ENCODE data around the gene TIPRL. TPM values are rescaled to one million over a fixed set of nuclear protein-coding genes. Genes with fewer than 3 reads are reported as not detected.
"Not testable (repeated sequence)": the region's sequence is repeated elsewhere in the genome, so short reads cannot be mapped to it uniquely, and the experiment has no call there.

TIPRL gene
- total RNA-seq, 2 donors from 2014 or later = 29.3 to 30.9 TPM

DNA sequence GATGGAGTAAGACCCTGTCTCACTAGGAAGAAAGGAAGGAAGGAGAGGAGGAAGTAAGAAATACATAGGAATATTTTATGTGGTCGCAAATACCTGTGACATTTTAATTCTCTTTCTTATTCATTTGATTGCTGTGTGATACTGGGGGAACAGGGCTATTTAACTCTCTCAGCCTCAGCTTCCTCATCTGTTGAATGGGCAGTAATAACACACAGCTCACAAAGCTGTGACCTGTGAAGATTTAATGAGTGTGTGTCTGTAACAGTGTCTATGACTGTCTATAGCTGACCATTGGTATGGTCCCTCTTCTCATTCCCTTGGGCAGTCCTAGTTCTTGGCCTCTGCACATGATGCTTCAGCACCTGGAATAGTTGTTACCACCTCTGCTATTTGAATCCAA is 28.5 kb upstream of the TIPRL start:
- no peaks in the 10 kb centered on the region for H3K36me3 ChIP-seq (ENCODE audit: control insufficient read depth, insufficient read depth, low read length)
- Mint-ChIP-seq H3K27me3 (ENCODE audit: insufficient read depth) (no peaks in the 10 kb centered on the region), H3K4me1 (peaks cover 9% of the 10 kb centered on the region), H3K27ac (no peak overlapping the region), H3K4me3 (no peak overlapping the region), H3K36me3 (ENCODE audit: low read depth) (no peaks in the 10 kb centered on the region), H3K9me3 (no peaks in the 10 kb centered on the region)
- H3K27ac ChIP-seq (ENCODE audit: low read depth, low read length) = no peak overlapping the region
- H3K4me3 ChIP-seq (ENCODE audit: low read length) = no peak overlapping the region
- DNase-seq = no peak
- WGBS, 2 experiments (ENCODE audit: insufficient coverage in 1 of 2, insufficient read length in 1 of 2) = 88% methylated on average over 1 of the region's 1 CpG; no CpG with 5 or more reads in 1 of the 2 experiments
- no peak overlapping the region for H3K9ac ChIP-seq (ENCODE audit: extremely low read depth, low read length, poor library complexity, severe bottlenecking)
- no peaks in the 10 kb centered on the region for H3K27me3 ChIP-seq (ENCODE audit: control insufficient read depth, insufficient read depth, low read length, poor library complexity, severe bottlenecking)
- TF ChIP-seq, protein P1, sequence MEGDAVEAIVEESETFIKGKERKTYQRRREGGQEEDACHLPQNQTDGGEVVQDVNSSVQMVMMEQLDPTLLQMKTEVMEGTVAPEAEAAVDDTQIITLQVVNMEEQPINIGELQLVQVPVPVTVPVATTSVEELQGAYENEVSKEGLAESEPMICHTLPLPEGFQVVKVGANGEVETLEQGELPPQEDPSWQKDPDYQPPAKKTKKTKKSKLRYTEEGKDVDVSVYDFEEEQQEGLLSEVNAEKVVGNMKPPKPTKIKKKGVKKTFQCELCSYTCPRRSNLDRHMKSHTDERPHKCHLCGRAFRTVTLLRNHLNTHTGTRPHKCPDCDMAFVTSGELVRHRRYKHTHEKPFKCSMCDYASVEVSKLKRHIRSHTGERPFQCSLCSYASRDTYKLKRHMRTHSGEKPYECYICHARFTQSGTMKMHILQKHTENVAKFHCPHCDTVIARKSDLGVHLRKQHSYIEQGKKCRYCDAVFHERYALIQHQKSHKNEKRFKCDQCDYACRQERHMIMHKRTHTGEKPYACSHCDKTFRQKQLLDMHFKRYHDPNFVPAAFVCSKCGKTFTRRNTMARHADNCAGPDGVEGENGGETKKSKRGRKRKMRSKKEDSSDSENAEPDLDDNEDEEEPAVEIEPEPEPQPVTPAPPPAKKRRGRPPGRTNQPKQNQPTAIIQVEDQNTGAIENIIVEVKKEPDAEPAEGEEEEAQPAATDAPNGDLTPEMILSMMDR (conservative IDR thresholded peaks at IDR 0.05) = no peak
- no peaks in the 10 kb centered on the region for H3K4me1 ChIP-seq (ENCODE audit: control insufficient read depth, insufficient read depth, low read length)
- no peaks in the 10 kb centered on the region for H3K9me3 ChIP-seq (ENCODE audit: control insufficient read depth, low read length)

DNA sequence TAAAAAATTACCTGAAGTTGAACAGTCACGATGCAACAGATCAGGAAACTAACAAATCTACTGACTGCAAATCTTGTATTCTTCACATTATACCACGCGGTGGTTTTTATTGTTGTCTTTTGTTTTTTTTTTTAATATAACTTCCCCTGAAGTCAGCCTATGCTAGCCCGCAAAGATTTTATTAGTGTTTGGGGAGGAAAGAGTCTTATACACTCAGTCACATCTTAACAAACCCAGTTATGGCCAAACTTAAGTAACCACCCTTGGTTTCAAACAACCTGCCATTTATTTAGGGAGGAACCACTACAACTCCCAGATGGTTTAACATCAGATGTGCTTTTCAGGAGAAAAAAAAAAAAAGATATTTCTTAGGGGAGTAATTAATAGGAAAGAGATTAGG is 26.8 kb upstream of the TIPRL start:
- WGBS, 2 experiments (ENCODE audit: insufficient coverage in 1 of 2, insufficient read length in 1 of 2) = 100% methylated on average over 1 of the region's 4 CpGs; no CpG with 5 or more reads in 1 of the 2 experiments
- TF ChIP-seq, protein P1 (conservative IDR thresholded peaks at IDR 0.05) = no peak
- Mint-ChIP-seq H3K27ac (no peak overlapping the region), H3K9me3 (peaks cover 4% of the 10 kb centered on the region), H3K4me3 (no peak overlapping the region), H3K27me3 (ENCODE audit: insufficient read depth) (no peaks in the 10 kb centered on the region), H3K36me3 (ENCODE audit: low read depth) (no peaks in the 10 kb centered on the region), H3K4me1 (peaks cover 2% of the 10 kb centered on the region)
- DNase-seq = no peak
- Histone ChIP-seq H3K27ac (ENCODE audit: low read depth, low read length) (no peak overlapping the region), H3K4me1 (ENCODE audit: control insufficient read depth, insufficient read depth, low read length) (no peaks in the 10 kb centered on the region), H3K4me3 (ENCODE audit: low read length) (no peak overlapping the region), H3K36me3 (ENCODE audit: control insufficient read depth, insufficient read depth, low read length) (no peaks in the 10 kb centered on the region), H3K27me3 (ENCODE audit: control insufficient read depth, insufficient read depth, low read length, poor library complexity, severe bottlenecking) (no peaks in the 10 kb centered on the region), H3K9ac (ENCODE audit: extremely low read depth, low read length, poor library complexity, severe bottlenecking) (no peak overlapping the region), H3K9me3 (ENCODE audit: control insufficient read depth, low read length) (peaks cover 1% of the 10 kb centered on the region)

DNA sequence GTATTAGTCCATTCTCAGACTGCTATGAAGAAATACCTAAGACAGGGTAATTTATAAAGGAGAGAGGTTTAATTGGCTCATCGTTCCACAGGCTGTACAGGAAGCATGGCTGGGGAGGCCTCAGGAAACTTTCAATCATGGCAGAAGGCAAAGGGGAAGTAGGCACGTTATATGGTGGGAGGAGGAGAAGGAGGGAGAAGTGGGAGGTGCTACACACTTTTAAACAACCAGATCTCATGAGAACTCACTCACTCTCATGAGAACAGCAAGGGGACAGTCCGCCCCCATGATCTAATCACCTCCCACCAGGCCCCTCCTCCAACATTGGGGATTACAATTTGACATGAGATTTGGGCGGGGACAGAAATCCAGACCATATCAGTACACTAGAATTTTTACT is 24.1 kb upstream of the TIPRL start:
- peaks cover 26% of the 10 kb centered on the region for H3K9me3 ChIP-seq (ENCODE audit: control insufficient read depth, low read length)
- H3K9me3 Mint-ChIP-seq = peaks cover 29% of the 10 kb centered on the region
- not testable (repeated sequence) for DNase-seq; H3K4me1 ChIP-seq (ENCODE audit: control insufficient read depth, insufficient read depth, low read length); H3K4me3 ChIP-seq (ENCODE audit: low read length); H3K9ac ChIP-seq (ENCODE audit: extremely low read depth, low read length, poor library complexity, severe bottlenecking); H3K4me1 Mint-ChIP-seq; H3K27me3 ChIP-seq (ENCODE audit: control insufficient read depth, insufficient read depth, low read length, poor library complexity, severe bottlenecking); H3K4me3 Mint-ChIP-seq; H3K27ac Mint-ChIP-seq; H3K36me3 Mint-ChIP-seq (ENCODE audit: low read depth); H3K36me3 ChIP-seq (ENCODE audit: control insufficient read depth, insufficient read depth, low read length); H3K27me3 Mint-ChIP-seq (ENCODE audit: insufficient read depth); H3K27ac ChIP-seq (ENCODE audit: low read depth, low read length)
- 92 to 100% methylated on average over 1 to 3 of the region's 4 CpGs for WGBS, 2 experiments (ENCODE audit: insufficient coverage in 1 of 2, insufficient read length in 1 of 2)

DNA sequence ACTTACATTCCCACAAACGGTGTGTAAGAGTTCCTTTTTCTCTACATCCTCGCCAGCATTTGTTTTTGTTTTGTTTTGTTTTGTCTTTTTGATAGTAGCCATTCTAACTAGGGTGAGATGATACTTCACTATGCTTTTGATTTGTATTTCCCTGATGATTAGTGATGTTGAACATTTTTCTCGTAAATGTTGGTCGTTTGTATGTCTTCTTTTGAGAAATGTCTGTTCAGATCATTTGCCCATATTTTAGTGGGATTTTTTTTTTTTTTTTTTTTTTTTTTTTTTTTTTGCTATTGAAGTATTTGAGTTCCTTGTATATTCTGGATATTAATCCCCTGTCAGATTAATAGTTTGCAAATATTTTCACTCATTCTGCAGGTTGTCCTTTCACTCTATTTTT is 22.9 kb upstream of the TIPRL start:
- H3K27ac ChIP-seq (ENCODE audit: low read depth, low read length) = no peak overlapping the region
- H3K9me3 ChIP-seq (ENCODE audit: control insufficient read depth, low read length) = peaks cover 34% of the 10 kb centered on the region
- no peak overlapping the region for H3K4me3 Mint-ChIP-seq
- no peaks in the 10 kb centered on the region for H3K4me1 ChIP-seq (ENCODE audit: control insufficient read depth, insufficient read depth, low read length)
- 85 to 92% methylated on average over 2 of the region's 4 CpGs for WGBS, 2 experiments (ENCODE audit: insufficient coverage in 1 of 2, insufficient read length in 1 of 2)
- H3K27ac Mint-ChIP-seq = no peak overlapping the region
- DNase-seq = no peak
- H3K9ac ChIP-seq (ENCODE audit: extremely low read depth, low read length, poor library complexity, severe bottlenecking) = no peak overlapping the region
- H3K36me3 ChIP-seq (ENCODE audit: control insufficient read depth, insufficient read depth, low read length) = no peaks in the 10 kb centered on the region
- H3K4me1 Mint-ChIP-seq = no peaks in the 10 kb centered on the region
- H3K27me3 ChIP-seq (ENCODE audit: control insufficient read depth, insufficient read depth, low read length, poor library complexity, severe bottlenecking) = no peaks in the 10 kb centered on the region
- TF ChIP-seq, protein P1 (conservative IDR thresholded peaks at IDR 0.05) = no peak
- peaks cover 40% of the 10 kb centered on the region for H3K9me3 Mint-ChIP-seq
- no peaks in the 10 kb centered on the region for H3K27me3 Mint-ChIP-seq (ENCODE audit: insufficient read depth)
- H3K4me3 ChIP-seq (ENCODE audit: low read length) = no peak overlapping the region
- peaks cover 2% of the 10 kb centered on the region for H3K36me3 Mint-ChIP-seq (ENCODE audit: low read depth)

Measured in endodermal cell (in vitro differentiated cells).